Fibroblast of pulmonary artery (primary cell): ENCODE data around the gene CAMTA1.
"Not testable (repeated sequence)": the region's sequence is repeated elsewhere in the genome, so short reads cannot be mapped to it uniquely, and the experiment has no call there.

ENCODE experiments used
- DNase-seq: peaks from one replicate; pipeline ENCODE4 v3.0.0-alpha.2; 2010; ENCODE audit warnings: low read depth
- H3K4me3 ChIP-seq: replicated peaks from 2 replicates; pipeline ENCODE4 v1.5.1; 2011; ENCODE audit warnings: low read depth, mild to moderate bottlenecking, control low read depth, low read length, moderate library complexity
- TF ChIP-seq, protein P1 (sequence below): IDR thresholded peaks from 2 replicates; pipeline ENCODE4 v1.5.1; 2011; ENCODE audit warnings: mild to moderate bottlenecking, control low read depth, low read length, inconsistent platforms; ENCODE audit errors: missing control alignments

CAMTA1 gene, protein sequence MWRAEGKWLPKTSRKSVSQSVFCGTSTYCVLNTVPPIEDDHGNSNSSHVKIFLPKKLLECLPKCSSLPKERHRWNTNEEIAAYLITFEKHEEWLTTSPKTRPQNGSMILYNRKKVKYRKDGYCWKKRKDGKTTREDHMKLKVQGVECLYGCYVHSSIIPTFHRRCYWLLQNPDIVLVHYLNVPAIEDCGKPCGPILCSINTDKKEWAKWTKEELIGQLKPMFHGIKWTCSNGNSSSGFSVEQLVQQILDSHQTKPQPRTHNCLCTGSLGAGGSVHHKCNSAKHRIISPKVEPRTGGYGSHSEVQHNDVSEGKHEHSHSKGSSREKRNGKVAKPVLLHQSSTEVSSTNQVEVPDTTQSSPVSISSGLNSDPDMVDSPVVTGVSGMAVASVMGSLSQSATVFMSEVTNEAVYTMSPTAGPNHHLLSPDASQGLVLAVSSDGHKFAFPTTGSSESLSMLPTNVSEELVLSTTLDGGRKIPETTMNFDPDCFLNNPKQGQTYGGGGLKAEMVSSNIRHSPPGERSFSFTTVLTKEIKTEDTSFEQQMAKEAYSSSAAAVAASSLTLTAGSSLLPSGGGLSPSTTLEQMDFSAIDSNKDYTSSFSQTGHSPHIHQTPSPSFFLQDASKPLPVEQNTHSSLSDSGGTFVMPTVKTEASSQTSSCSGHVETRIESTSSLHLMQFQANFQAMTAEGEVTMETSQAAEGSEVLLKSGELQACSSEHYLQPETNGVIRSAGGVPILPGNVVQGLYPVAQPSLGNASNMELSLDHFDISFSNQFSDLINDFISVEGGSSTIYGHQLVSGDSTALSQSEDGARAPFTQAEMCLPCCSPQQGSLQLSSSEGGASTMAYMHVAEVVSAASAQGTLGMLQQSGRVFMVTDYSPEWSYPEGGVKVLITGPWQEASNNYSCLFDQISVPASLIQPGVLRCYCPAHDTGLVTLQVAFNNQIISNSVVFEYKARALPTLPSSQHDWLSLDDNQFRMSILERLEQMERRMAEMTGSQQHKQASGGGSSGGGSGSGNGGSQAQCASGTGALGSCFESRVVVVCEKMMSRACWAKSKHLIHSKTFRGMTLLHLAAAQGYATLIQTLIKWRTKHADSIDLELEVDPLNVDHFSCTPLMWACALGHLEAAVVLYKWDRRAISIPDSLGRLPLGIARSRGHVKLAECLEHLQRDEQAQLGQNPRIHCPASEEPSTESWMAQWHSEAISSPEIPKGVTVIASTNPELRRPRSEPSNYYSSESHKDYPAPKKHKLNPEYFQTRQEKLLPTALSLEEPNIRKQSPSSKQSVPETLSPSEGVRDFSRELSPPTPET (N-terminal part only)

DNA sequence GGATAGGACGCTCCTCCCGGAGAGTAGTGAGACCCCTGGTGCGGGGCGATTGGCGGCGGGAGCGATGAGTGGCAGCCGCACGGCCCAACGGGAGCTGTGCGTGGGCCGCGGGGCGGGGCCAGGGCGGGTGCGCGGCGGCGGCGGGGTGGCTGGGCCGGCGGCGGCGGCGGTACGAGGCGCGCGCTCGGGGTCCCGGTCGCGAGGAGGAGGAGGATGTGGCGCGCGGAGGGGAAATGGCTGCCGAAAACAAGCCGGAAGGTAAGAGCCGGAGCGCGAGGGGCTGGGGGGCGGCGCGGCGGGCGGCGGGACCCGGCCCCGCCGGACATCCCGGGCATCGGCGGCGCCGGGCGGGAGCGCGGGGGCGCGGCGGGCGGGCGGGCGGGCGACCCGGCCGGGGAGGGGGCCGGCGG, at the start of gene CAMTA1:
CAMTA1 (plus strand) TSS at position 137 of the 410 bp plus-strand sequence; CDS start at position 214, 77 bp downstream.
- TF ChIP-seq, protein P1, sequence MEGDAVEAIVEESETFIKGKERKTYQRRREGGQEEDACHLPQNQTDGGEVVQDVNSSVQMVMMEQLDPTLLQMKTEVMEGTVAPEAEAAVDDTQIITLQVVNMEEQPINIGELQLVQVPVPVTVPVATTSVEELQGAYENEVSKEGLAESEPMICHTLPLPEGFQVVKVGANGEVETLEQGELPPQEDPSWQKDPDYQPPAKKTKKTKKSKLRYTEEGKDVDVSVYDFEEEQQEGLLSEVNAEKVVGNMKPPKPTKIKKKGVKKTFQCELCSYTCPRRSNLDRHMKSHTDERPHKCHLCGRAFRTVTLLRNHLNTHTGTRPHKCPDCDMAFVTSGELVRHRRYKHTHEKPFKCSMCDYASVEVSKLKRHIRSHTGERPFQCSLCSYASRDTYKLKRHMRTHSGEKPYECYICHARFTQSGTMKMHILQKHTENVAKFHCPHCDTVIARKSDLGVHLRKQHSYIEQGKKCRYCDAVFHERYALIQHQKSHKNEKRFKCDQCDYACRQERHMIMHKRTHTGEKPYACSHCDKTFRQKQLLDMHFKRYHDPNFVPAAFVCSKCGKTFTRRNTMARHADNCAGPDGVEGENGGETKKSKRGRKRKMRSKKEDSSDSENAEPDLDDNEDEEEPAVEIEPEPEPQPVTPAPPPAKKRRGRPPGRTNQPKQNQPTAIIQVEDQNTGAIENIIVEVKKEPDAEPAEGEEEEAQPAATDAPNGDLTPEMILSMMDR = no peak
- no peak for DNase-seq
- peak within 1 kb of the TSS; percentile 75 for H3K4me3 ChIP-seq

DNA sequence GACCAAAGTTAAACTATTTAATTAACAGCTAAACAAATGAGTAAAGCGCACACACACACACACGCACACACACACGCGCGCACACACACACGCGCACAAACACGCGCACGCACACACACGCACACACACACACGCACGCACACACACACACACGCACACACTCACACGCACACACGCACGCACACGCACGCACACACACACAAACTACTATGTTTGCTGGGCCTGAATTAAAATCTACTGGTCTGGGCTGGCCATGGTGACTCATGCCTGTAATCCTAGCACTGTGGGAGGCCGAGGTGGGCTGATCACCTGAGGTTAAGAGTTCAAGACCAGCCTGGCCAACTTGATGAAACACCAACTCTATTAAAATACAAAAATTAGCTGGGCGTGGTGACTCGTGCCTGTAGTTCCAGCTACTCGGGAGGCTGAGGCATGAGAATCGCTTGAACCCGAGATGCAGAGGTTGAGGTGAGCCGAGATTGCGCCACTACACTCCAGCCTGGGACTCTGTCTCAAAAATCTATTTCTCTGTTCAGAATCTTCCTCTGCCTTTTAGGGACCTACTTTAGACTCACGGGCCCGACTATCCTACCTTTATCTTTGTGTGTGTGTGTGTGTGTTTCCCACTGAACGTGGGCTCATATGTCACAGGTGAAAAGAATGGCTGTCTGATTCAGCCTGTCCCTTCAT, 46.1 kb upstream of the CAMTA1 start:
- no peak overlapping the region for H3K4me3 ChIP-seq
- DNase-seq = no peak
- TF ChIP-seq, protein P1 = no peak

DNA sequence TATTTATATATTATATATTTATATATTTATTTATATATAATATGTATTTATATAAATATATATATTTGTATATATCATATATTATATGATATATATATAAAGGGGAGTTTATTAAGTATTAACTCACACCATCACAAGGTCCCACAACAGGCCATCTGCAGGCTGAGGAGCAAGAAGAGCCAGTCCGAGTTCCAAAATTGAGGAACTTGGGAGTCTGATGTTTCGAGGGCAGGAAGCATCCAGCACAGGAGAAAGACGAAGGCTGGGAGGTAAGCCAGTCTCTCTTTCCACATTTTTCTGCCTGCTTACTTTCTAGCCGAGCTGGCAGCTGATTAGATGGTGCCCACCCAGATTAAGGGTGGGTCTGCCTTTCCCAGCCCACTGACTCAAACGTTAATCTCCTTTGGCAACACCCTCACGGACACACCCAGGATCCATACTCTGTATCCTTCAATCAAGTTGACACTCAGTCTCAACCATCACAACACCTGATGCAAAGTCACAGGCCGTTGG, 42.5 kb upstream of the CAMTA1 start:
- DNase-seq = not testable (repeated sequence)

DNA sequence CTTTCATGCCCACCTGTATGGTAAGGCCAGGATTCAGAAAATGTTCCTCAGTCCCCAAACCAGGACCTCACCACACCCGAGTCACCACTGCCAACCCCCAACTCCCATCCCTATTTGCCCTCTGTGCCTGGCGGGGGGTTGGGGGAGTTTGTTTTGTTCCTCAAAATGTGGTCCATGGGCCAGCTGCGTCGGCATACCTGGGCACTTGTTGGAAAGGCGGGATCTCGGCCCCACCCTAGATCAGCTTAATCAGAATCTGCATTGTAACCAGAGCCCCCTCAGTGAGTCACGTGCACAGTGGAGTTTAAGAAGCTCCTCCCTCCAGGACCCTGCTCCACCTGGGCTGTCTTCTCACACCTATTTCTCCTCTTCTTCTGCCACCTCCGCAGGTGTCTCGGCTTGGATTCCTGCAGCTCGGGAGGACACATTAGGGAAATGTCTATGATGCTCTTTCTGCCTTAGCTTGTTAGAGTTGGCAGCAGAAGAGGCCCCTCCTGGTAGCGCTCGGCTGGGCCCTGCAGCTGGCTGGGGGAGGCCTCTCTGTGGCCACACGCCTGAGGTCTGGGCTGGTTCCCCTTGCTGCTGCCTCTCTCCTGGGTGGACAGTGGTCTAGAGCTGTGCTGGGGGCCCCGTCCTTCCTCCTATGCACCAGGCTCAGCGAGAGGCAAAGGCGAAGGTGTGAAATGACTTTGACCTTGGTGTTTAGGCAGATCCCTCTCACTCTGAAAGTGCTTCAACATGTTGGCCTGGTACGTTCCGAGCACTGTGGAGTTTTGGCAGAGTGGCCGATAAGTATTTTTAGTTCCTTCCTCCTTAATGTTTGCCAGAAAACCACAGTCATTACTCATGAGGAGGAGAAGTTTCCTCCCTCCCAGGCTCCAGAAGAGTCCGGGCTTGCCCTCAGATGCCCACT, 41.8 kb upstream of the CAMTA1 start:
- TF ChIP-seq, protein P1 = no peak
- peak; percentile 85 for DNase-seq
- no peak overlapping the region for H3K4me3 ChIP-seq

More for the DNA sequence above, 42.5 kb upstream of the CAMTA1 start:
- H3K4me3 ChIP-seq = not testable (repeated sequence)

DNA sequence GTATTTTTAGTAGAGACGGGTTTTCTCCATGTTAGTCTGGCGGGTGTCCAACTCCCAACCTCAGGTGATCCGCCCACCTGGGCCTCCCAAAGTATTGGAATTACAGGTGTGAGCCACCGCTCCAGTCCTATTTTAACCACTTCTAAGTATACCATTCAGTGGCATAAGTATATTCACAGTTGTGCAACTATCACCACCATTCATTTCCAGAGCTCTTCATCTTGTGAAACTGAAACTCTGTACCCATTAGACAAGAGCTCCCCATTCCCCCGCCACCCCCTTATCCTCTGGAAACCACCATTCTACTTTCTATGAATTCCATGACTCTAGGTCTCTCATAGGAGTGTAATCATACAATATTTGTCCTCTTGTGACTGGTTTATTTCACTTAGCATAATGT, 40.2 kb upstream of the CAMTA1 start:
- no peak overlapping the region for H3K4me3 ChIP-seq
- TF ChIP-seq, protein P1 = no peak
- no peak for DNase-seq

DNA sequence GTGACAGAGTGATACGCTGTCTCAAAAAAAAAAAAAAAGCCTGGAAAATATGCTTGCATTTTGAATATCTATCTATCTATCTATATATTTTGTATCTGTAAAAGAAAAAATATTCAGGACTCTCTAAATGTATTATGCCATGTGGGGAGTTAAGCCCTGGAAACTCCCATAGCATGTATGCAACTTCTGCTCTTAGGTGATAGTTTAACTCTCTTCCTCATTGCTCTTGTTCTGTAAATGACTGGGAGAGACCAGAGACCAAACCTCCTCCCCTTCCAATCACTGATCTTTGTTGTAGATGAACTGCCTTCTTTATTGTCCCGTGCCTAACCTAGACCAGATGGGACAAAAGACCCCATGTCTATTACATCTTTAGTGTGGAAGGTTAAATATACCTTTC, 37.6 kb upstream of the CAMTA1 start:
- DNase-seq = no peak
- no peak overlapping the region for H3K4me3 ChIP-seq
- TF ChIP-seq, protein P1 = no peak
